GM10266 (cell line): ENCODE data around the gene CAMK4.

ENCODE experiments used
- DNase-seq: peaks from one replicate; pipeline ENCODE4 v3.0.0; 2012; ENCODE audit errors: extremely low spot score
- TF ChIP-seq, protein P1 (sequence below): IDR thresholded peaks from 2 replicates; pipeline ENCODE4 v1.5.1; 2012; ENCODE audit warnings: mild to moderate bottlenecking, low read depth; ENCODE audit not compliant: control insufficient read depth, insufficient read depth; ENCODE audit errors: missing control alignments

Gene CAMK4

DNA sequence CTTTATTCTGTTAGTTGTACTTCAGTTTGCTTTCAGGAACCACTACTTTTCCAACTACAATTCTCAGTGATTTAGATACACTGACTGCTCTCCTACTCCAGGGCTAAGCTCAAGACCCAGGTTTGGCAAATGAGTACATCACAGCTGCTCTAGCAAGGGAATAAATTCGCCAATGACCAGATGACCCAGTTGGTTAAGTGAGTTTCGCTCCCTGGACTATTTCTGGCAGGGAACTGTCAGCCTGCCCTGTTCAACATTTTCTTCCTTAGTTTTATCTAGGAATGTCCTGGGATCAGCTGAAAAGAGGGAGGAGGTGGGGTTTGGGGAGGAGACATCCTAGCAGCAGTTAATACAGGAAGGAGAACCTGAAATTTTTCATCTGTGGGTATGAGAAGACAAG lies 294.6 kb downstream of the CAMK4 start:
- no peak for DNase-seq
- TF ChIP-seq, protein P1, sequence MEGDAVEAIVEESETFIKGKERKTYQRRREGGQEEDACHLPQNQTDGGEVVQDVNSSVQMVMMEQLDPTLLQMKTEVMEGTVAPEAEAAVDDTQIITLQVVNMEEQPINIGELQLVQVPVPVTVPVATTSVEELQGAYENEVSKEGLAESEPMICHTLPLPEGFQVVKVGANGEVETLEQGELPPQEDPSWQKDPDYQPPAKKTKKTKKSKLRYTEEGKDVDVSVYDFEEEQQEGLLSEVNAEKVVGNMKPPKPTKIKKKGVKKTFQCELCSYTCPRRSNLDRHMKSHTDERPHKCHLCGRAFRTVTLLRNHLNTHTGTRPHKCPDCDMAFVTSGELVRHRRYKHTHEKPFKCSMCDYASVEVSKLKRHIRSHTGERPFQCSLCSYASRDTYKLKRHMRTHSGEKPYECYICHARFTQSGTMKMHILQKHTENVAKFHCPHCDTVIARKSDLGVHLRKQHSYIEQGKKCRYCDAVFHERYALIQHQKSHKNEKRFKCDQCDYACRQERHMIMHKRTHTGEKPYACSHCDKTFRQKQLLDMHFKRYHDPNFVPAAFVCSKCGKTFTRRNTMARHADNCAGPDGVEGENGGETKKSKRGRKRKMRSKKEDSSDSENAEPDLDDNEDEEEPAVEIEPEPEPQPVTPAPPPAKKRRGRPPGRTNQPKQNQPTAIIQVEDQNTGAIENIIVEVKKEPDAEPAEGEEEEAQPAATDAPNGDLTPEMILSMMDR = no peak

DNA sequence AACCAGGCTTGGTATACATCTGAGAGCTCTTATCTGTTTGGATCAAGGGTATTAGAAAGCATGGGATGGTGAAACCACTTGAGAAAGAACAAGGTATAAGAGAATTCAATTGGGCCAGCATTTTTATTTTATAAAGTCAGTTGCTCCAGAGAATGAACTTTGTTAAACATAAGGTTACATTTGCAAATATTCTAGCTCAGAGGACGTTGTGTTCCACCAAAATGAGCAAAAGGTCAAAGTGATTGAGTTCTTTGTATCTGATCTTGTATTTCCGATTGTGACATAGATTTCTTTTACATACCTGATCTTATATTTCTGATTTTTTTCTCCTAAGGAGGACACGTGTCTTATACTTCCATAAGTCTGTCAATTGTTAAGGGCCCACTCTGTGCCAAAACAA lies 296.7 kb downstream of the CAMK4 start:
- TF ChIP-seq, protein P1 = no peak
- DNase-seq = no peak

DNA sequence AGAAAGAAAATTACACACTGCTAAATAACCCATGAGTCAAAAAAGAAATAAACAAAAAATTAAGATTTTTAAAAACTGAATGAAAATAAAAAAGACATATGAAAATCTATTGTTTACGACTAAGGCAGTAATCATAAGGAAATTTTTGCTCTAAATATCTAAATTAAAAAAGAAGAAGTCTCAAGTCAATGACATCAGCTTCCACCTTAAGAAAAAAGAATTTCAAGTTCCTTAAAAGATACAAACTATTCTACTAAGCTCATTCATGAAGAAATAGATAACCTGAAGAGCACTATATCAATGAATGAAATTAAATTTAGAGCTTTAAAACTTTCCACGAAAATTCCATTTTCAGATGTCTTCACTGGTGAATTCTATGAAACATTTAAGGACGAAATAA lies 303.9 kb downstream of the CAMK4 start:
- TF ChIP-seq, protein P1 = no peak
- DNase-seq = no peak

DNA sequence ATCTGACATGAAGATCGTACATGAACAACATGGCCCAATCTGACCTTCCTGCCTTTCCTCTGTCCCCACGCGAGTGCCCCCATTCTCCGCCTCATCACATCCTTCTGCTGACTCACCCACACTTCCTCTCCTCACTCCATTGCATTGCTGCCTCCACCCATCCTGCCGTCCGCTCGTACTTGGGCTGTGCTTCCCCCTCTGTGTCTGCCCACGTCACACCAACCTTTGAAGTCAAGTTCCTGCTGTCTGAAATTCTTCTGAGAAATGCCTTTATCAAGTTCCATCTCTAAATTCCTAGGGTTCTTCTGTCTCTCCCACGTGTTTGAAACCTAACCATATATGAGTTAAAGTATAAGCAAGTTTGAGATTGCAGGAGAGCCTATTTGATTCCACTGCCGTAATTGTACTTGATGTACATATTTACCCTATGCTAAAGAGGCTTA lies 306.1 kb downstream of the CAMK4 start:
- peak; percentile 38 for DNase-seq
- TF ChIP-seq, protein P1 = no peak

DNA sequence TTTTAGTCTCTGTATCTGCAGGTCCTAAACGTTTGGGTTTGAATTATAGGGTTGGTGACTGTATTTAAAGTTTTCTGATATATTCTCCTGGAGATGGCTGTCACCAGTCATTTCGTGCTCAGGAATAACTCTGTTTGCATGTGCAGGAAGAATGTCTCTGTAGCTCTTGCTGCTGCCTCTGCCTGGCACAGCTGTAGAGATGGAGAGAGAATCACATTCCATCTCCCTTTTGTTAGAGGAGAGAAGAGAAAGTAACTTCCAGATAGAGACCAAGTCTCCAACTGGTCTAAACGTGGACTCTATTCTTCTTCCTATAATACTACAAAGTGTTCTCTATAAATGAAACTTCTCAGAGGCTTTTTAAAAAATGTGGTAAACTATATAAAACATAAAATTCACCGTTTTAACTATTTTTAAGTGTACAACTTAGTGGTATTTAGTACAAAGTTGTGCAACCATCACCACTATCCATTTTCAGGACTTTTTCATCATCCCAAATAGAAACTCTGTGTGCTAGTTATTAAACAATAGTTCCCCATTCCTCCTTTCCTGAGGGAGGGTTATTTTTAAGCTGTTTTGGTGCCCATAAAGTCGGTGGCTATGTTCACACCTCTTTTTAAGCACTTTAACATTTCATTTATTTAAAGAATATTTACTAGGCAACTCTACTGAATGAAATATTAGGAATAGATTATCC lies 308.9 kb downstream of the CAMK4 start:
- TF ChIP-seq, protein P1 = no peak
- no peak for DNase-seq

DNA sequence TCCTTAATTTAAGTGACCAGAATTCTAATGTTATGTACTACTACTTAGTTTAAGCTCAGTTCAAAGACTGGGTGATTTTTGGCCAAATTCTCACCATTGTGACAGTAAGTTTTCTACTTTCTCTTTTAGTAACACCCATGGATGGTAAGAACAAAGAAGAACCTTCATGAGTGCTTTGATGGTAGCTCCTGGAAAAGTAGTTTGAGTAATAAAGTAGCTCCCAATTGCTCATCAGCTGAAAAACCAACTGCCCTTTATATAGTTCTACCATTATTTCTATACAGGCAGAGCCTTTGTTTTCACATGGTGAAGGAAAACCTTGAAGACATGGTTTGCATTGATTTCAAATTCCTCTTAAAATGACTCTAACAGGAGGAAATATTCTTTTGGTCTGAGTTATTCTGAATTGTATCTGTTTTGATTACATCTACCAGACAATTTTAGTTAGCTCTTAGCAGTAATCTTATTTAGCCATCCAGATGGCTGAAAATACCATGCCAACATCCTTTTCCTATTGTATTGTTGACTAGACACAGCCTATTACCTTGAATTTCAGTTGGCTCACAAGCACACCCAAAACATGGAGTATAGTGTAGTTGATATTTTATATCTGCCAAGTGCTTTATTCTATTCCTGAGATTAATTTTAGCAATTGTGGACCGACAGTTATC lies 311.8 kb downstream of the CAMK4 start:
- no peak for DNase-seq
- TF ChIP-seq, protein P1 = no peak
